ENCODE measurements around the gene USP6NL. TPM values are rescaled to one million over a fixed set of nuclear protein-coding genes. Genes with fewer than 3 reads are reported as not detected.

USP6NL gene
- total RNA-seq, 1 experiment from 2014 or later: 63.9 TPM

- Histone ChIP-seq H2AFZ (ENCODE audit: low read length) (no peak overlapping the region), H3K4me3 (ENCODE audit: low read length) (no peak overlapping the region), H3K4me2 (ENCODE audit: low read depth, low read length, poor library complexity, severe bottlenecking) (no peak overlapping the region), H4K20me1 (ENCODE audit: insufficient read depth, low read depth, low read length) (no peaks in the 10 kb centered on the region), H3K27me3 (ENCODE audit: low read length) (no peaks in the 10 kb centered on the region), H3K27ac (ENCODE audit: low read length) (peak overlapping the region; percentile 29; the same call in 1 of the 2 replicates), H3K79me2 (ENCODE audit: low read length) (peaks cover 88% of the 10 kb centered on the region), H3K9ac (ENCODE audit: low read length) (no peak overlapping the region), H3K9me3 (ENCODE audit: low read length) (no peaks in the 10 kb centered on the region), H3K9me2 (replicated peaks; ENCODE audit: insufficient read depth, low read length) (no peaks in the 10 kb centered on the region), H3K4me1 (ENCODE audit: low read length) (peaks cover 58% of the 10 kb centered on the region), H3K36me3 (ENCODE audit: insufficient read depth, low read length) (peaks cover 42% of the 10 kb centered on the region)
- no peak for DNase-seq
Observed at GRCh38 chr10:11522821-11523245, 88.6 kb downstream of the USP6NL start.

- Histone ChIP-seq H3K9ac (ENCODE audit: low read length) (no peak overlapping the region), H3K27me3 (ENCODE audit: low read length) (no peaks in the 10 kb centered on the region), H3K36me3 (ENCODE audit: insufficient read depth, low read length) (peaks cover 36% of the 10 kb centered on the region), H2AFZ (ENCODE audit: low read length) (no peak overlapping the region), H3K79me2 (ENCODE audit: low read length) (peaks cover 88% of the 10 kb centered on the region), H4K20me1 (ENCODE audit: insufficient read depth, low read depth, low read length) (no peaks in the 10 kb centered on the region), H3K9me2 (replicated peaks; ENCODE audit: insufficient read depth, low read length) (no peaks in the 10 kb centered on the region), H3K4me3 (ENCODE audit: low read length) (no peak overlapping the region), H3K4me2 (ENCODE audit: low read depth, low read length, poor library complexity, severe bottlenecking) (no peak overlapping the region), H3K9me3 (ENCODE audit: low read length) (no peaks in the 10 kb centered on the region), H3K27ac (ENCODE audit: low read length) (peak overlapping the region; percentile 48), H3K4me1 (ENCODE audit: low read length) (peaks cover 58% of the 10 kb centered on the region)
- no peak for DNase-seq
Observed at GRCh38 chr10:11521860-11522259, 89.6 kb downstream of the USP6NL start.

GRCh38 chr10:11520892-11521291 lies 90.6 kb downstream of the USP6NL start:
- Histone ChIP-seq H3K4me2 (ENCODE audit: low read depth, low read length, poor library complexity, severe bottlenecking) (no peak overlapping the region), H3K4me1 (ENCODE audit: low read length) (peaks cover 58% of the 10 kb centered on the region), H3K36me3 (ENCODE audit: insufficient read depth, low read length) (peaks cover 26% of the 10 kb centered on the region; the same call in 1 of the 2 replicates), H3K9ac (ENCODE audit: low read length) (no peak overlapping the region), H3K9me2 (replicated peaks; ENCODE audit: insufficient read depth, low read length) (no peaks in the 10 kb centered on the region), H3K9me3 (ENCODE audit: low read length) (no peaks in the 10 kb centered on the region), H2AFZ (ENCODE audit: low read length) (no peak overlapping the region), H4K20me1 (ENCODE audit: insufficient read depth, low read depth, low read length) (no peaks in the 10 kb centered on the region), H3K27ac (ENCODE audit: low read length) (peak overlapping the region; percentile 46), H3K27me3 (ENCODE audit: low read length) (no peaks in the 10 kb centered on the region), H3K79me2 (ENCODE audit: low read length) (peaks cover 86% of the 10 kb centered on the region), H3K4me3 (ENCODE audit: low read length) (no peak overlapping the region)
- peak; percentile 50 for DNase-seq

- H3K4me1 ChIP-seq (ENCODE audit: low read length): peaks cover 55% of the 10 kb centered on the region
- peak overlapping the region; percentile 25 for H3K9ac ChIP-seq (ENCODE audit: low read length)
- H3K27me3 ChIP-seq (ENCODE audit: low read length): no peaks in the 10 kb centered on the region
- no peaks in the 10 kb centered on the region for H4K20me1 ChIP-seq (ENCODE audit: insufficient read depth, low read depth, low read length)
- no peaks in the 10 kb centered on the region for H3K9me3 ChIP-seq (ENCODE audit: low read length)
- H3K36me3 ChIP-seq (ENCODE audit: insufficient read depth, low read length): peaks cover 23% of the 10 kb centered on the region; the same call in 1 of the 2 replicates
- H2AFZ ChIP-seq (ENCODE audit: low read length): no peak overlapping the region
- H3K79me2 ChIP-seq (ENCODE audit: low read length): peaks cover 87% of the 10 kb centered on the region
- H3K4me3 ChIP-seq (ENCODE audit: low read length): peak overlapping the region; percentile 32; the same call in 1 of the 2 replicates
- H3K4me2 ChIP-seq (ENCODE audit: low read depth, low read length, poor library complexity, severe bottlenecking): peak overlapping the region; percentile 62
- H3K27ac ChIP-seq (ENCODE audit: low read length): peak overlapping the region; percentile 86
- H3K9me2 ChIP-seq (replicated peaks; ENCODE audit: insufficient read depth, low read length): no peaks in the 10 kb centered on the region
- DNase-seq: no peak
Observed at GRCh38 chr10:11517150-11517549, 94.3 kb downstream of the USP6NL start.

- peak; percentile 71 for DNase-seq
- no peak overlapping the region for H2AFZ ChIP-seq (ENCODE audit: low read length)
- H3K9me2 ChIP-seq (replicated peaks; ENCODE audit: insufficient read depth, low read length): no peaks in the 10 kb centered on the region
- peaks cover 19% of the 10 kb centered on the region; the same call in 1 of the 2 replicates for H3K36me3 ChIP-seq (ENCODE audit: insufficient read depth, low read length)
- H4K20me1 ChIP-seq (ENCODE audit: insufficient read depth, low read depth, low read length): no peaks in the 10 kb centered on the region
- H3K9ac ChIP-seq (ENCODE audit: low read length): peak overlapping the region; percentile 25
- peak overlapping the region; percentile 86 for H3K27ac ChIP-seq (ENCODE audit: low read length)
- H3K79me2 ChIP-seq (ENCODE audit: low read length): peaks cover 86% of the 10 kb centered on the region
- H3K27me3 ChIP-seq (ENCODE audit: low read length): no peaks in the 10 kb centered on the region
- H3K9me3 ChIP-seq (ENCODE audit: low read length): no peaks in the 10 kb centered on the region
- H3K4me2 ChIP-seq (ENCODE audit: low read depth, low read length, poor library complexity, severe bottlenecking): peak overlapping the region; percentile 62
- H3K4me3 ChIP-seq (ENCODE audit: low read length): peak overlapping the region; percentile 32; the same call in 1 of the 2 replicates
- H3K4me1 ChIP-seq (ENCODE audit: low read length): peaks cover 51% of the 10 kb centered on the region
Observed at GRCh38 chr10:11516431-11516746, 95.1 kb downstream of the USP6NL start.

- peak overlapping the region; percentile 86 for H3K27ac ChIP-seq (ENCODE audit: low read length)
Observed at GRCh38 chr10:11515596-11516430, 95.6 kb downstream of the USP6NL start.

GRCh38 chr10:11513727-11514126 lies 97.7 kb downstream of the USP6NL start:
- Histone ChIP-seq H3K79me2 (ENCODE audit: low read length) (peaks cover 91% of the 10 kb centered on the region), H4K20me1 (ENCODE audit: insufficient read depth, low read depth, low read length) (no peaks in the 10 kb centered on the region), H2AFZ (ENCODE audit: low read length) (no peak overlapping the region), H3K9me3 (ENCODE audit: low read length) (no peaks in the 10 kb centered on the region), H3K9me2 (replicated peaks; ENCODE audit: insufficient read depth, low read length) (no peaks in the 10 kb centered on the region), H3K27ac (ENCODE audit: low read length) (no peak overlapping the region), H3K4me3 (ENCODE audit: low read length) (no peak overlapping the region), H3K4me2 (ENCODE audit: low read depth, low read length, poor library complexity, severe bottlenecking) (no peak overlapping the region), H3K4me1 (ENCODE audit: low read length) (peaks cover 44% of the 10 kb centered on the region), H3K9ac (ENCODE audit: low read length) (no peak overlapping the region), H3K36me3 (ENCODE audit: insufficient read depth, low read length) (peaks cover 28% of the 10 kb centered on the region; the same call in 1 of the 2 replicates), H3K27me3 (ENCODE audit: low read length) (no peaks in the 10 kb centered on the region)
- no peak for DNase-seq

More at GRCh38 chr10:11515596-11516430, 95.6 kb downstream of the USP6NL start:
- H4K20me1 ChIP-seq (ENCODE audit: insufficient read depth, low read depth, low read length): no peaks in the 10 kb centered on the region
- no peak overlapping the region for H2AFZ ChIP-seq (ENCODE audit: low read length)
- H3K9me3 ChIP-seq (ENCODE audit: low read length): no peaks in the 10 kb centered on the region
- H3K4me2 ChIP-seq (ENCODE audit: low read depth, low read length, poor library complexity, severe bottlenecking): peak overlapping the region; percentile 62
- peaks cover 90% of the 10 kb centered on the region for H3K79me2 ChIP-seq (ENCODE audit: low read length)
- H3K4me3 ChIP-seq (ENCODE audit: low read length): 0 out of 2 replicates have a peak overlapping the region, but pooled peaks have one; percentile 6
- no peaks in the 10 kb centered on the region for H3K27me3 ChIP-seq (ENCODE audit: low read length)
- peaks cover 19% of the 10 kb centered on the region; the same call in 1 of the 2 replicates for H3K36me3 ChIP-seq (ENCODE audit: insufficient read depth, low read length)
- H3K9me2 ChIP-seq (replicated peaks; ENCODE audit: insufficient read depth, low read length): no peaks in the 10 kb centered on the region
- peak overlapping the region; percentile 25 for H3K9ac ChIP-seq (ENCODE audit: low read length)
- peak; percentile 89 for DNase-seq
- peaks cover 51% of the 10 kb centered on the region for H3K4me1 ChIP-seq (ENCODE audit: low read length)

- Histone ChIP-seq H3K36me3 (ENCODE audit: insufficient read depth, low read length) (peaks cover 36% of the 10 kb centered on the region; the same call in 1 of the 2 replicates), H3K4me3 (ENCODE audit: low read length) (no peak overlapping the region), H3K9me3 (ENCODE audit: low read length) (no peaks in the 10 kb centered on the region), H2AFZ (ENCODE audit: low read length) (no peak overlapping the region), H3K4me2 (ENCODE audit: low read depth, low read length, poor library complexity, severe bottlenecking) (no peak overlapping the region), H3K4me1 (ENCODE audit: low read length) (peaks cover 32% of the 10 kb centered on the region), H3K9ac (ENCODE audit: low read length) (no peak overlapping the region), H4K20me1 (ENCODE audit: insufficient read depth, low read depth, low read length) (no peaks in the 10 kb centered on the region), H3K27me3 (ENCODE audit: low read length) (no peaks in the 10 kb centered on the region), H3K9me2 (replicated peaks; ENCODE audit: insufficient read depth, low read length) (no peaks in the 10 kb centered on the region), H3K27ac (ENCODE audit: low read length) (0 out of 2 replicates have a peak overlapping the region, but pooled peaks have one; percentile 1), H3K79me2 (ENCODE audit: low read length) (peaks cover 93% of the 10 kb centered on the region)
- DNase-seq: no peak
Observed at GRCh38 chr10:11512596-11512995, 98.9 kb downstream of the USP6NL start.

Data from Karpas-422 (cell line).